ENCODE measurements around the gene IMMP2L.

IMMP2L gene

DNA sequence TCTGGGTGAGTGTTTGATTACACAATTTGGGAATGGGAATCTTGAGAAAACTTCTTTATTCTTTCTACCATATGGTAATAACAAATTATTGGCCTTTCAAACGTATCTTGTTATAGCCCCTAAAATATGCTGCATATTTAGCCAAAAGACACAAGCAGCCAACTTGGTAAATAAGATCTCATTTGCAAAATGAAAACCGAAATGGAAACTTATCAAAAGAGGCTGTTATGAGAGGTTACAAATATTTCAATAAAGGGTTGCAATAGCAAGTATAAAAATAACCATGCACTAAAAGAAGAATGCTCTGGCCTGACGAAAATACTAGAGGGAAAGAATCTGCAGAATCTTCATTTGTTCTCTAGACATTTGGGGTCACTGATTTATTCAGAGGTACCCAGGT is 730.9 kb downstream of the IMMP2L start:
- no peak for DNase-seq

DNA sequence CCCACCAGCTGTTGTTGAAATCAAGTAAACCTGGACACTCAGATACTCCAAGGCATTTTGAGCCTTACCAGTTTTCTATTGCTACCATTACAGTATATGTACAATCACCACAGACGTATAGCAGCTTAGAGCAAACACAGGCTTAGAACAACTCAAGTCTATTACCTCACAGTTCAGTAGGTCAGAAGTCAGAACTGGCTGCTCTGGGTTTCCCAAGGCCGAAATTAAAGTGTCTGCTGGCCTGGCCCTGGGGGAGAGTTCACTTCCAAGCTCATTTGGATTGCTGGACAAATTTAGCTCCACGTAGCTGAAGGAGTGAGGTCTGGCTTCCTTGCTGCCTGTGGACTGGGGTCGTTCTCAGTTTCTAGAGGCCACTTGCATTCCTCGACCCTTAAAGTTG is 731.5 kb downstream of the IMMP2L start:
- DNase-seq: no peak

DNA sequence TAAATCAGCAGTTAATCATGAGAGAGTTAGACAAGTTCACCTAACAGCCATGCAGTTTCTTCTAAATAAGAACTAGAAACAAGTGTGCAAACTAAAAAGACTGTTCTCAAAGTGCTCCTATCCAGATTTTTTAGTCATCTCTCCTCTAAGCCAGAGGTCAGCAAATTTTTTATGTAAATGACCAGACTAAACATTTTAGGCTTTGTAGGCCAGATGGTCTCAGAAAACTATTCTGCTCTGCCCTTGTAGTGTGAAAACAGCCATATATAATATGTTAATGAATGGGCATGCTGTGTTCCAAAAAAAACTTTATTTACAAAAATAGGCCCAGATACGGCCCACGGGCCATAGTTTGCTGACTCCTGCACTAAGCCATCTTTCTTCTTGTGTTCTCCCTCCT is 734.4 kb downstream of the IMMP2L start:
- no peak for DNase-seq

- no peak for DNase-seq
Measured at GRCh38 chr7:110827287-110827855, 734.9 kb downstream of the IMMP2L start.

GRCh38 chr7:110813986-110814385 is 748.3 kb downstream of the IMMP2L start:
- DNase-seq: no peak

- DNase-seq: no peak
Measured at GRCh38 chr7:110809832-110810231, 752.5 kb downstream of the IMMP2L start.

DNA sequence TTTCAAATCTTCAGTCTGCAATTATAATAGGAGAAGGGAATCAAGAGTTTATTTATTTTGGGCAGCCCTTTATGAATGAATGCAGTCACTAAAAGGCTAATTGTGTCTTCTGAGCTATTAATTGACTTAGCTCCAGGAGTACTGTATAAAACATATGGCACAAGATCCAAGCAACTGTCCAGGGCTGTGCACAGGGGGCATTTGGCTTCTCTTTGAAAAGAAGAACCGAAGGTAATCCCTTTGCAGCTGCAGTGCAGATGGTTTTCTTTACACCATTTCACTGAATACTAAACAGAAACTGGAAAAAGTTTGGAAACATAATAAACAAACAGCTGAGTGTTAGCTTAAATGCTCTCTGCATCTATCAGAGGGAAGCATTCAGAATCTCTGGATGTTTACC is 753.9 kb downstream of the IMMP2L start:
- DNase-seq: no peak

DNA sequence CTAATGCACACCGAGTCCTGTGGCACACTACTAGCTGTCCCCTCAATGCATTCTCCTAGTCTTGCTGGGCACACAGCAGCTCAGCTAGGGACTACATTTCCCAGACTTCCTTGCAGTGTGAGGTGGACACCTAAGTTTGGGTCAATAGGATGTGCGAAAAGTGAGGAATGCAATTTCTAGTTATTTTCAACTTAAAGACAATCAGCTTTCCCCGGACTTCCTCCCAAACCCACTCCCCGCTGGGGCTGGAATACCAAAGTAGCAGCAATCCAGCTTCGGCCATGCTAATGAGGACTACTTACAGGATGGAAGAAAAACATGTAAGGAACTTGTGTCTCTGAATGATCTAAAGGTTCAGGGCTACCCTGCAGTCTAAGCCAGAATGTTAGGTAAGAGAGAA is 757.8 kb downstream of the IMMP2L start:
- DNase-seq: no peak

GRCh38 chr7:110803602-110804143 is 758.6 kb downstream of the IMMP2L start:
- no peak for DNase-seq

GRCh38 chr7:110801502-110801901 is 760.8 kb downstream of the IMMP2L start:
- no peak for DNase-seq

DNA sequence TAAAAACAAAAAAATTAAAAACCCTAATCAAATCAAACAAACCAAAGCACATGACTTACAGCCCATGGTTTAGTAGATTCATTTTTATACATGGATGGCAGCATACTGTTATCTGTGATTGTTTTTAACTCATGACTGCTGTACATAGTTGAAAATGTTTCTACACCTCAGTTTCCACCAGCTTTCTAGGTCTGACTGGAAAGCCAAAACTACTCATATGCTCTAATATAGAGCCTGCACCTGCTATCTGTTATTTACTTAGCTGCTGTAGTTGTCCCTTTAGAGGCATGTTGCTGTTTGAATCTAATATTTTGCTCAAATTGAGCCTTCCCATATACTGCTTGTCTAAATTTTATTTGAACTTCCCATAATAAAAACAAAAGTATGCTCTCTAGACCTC is 761.3 kb downstream of the IMMP2L start:
- DNase-seq: no peak

DNA sequence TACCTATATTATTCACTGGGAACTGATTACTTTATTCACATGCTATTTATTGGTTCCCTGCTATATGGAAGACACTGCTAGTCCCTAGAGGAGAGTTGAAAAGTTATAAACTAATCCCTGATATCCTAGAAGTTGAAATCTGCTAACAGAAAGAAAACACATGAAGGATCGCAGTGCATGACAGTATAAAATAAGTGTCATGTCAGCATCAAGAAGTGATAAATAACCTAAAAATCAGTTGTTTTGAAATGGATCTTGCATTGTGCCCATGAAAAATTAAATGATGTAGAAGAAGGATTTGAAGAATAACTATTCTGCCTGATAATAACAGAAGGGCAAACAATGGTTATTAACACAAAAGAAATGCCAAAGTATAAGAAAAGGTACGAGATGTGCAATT is 764.6 kb downstream of the IMMP2L start:
- DNase-seq: no peak

- no peak for DNase-seq
Measured at GRCh38 chr7:110790992-110791391, 771.3 kb downstream of the IMMP2L start.

DNA sequence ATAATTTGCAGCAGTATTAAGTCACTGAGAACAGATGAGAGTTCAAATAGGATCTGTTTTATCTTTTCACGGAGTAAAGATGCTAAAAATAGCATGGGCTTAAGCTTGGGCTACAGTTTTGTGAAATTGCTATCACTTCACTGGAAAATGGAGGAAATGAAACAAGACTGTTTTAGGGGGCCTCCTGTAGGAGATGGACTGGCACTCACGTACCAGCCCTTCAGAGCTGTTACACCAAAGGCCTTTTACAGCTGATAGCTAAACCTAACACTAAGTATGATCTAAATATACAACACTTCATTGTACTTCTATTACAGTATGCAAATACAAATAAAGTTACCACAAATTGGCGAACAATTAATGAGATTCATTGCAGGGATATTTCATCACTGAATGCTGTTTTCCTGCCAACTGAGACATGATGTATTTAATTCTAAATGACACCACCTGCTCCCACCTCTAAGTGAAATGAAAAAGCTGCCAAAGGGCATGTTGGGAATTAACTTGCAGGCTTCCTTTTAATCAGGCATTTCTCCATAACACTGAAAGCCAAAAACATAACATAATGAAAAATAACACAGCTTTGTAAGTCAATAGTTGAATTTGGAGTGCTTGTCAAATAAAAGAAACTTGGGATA is 775.8 kb downstream of the IMMP2L start:
- no peak for DNase-seq

DNA sequence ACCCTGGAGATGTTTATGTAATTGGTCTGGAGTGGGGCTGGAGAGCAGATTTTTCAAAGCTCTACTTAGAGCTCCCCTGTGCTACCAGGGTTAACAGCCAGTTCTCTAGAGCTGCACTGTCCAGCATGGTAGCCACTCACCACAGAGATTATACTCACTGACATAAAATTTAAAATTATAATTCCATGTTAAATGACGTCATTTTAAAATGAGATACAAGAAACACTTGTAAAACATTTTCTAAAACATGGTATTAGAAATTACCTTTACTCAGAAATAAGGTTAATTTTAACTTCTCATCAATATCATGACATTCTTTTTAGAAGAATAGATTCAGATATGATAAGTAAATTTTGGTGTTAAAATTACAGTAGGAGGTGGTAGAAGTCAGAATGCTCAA is 777.5 kb downstream of the IMMP2L start:
- no peak for DNase-seq

DNA sequence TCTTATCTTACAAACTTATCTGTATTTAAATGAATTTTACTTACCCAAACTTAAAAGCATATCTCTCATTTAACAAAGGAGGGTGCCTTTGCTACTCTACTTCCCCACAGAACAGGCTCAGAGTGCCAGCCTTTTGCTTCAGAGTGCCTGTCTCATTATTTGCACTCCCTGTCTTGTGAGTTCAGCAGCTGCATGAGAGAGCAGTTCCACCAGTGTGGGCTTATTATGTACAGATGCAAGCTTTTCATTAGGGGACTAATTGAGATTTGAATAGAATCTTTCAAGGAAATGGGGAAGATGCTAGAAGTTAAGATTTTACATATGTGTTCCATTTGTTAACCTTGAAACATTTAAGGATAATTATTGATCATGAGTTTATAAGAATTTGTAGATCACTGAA is 781.6 kb downstream of the IMMP2L start:
- DNase-seq: no peak

DNA sequence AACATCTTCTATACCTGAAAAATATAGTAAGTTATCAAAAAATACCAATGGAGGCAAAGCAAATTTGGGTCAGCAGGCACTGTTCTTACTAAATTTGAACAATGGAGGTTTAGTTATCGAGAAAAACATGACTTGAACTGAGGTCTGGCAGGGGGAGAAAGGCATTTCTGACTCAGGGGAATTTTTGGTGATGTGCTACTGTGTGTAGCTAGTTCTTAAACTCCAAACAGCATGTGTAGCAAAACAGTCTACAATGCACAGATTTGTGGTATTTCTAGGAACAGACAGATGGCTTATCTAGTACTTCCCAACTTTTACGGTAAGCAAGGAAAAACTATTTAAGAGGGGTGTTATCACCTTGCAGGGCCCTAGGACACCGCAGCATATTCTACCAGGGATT is 783.0 kb downstream of the IMMP2L start:
- DNase-seq: no peak

- DNase-seq: no peak
Measured at GRCh38 chr7:110775046-110775445, 787.2 kb downstream of the IMMP2L start.

GRCh38 chr7:110774071-110774470 is 788.2 kb downstream of the IMMP2L start:
- DNase-seq: no peak

- DNase-seq: no peak
Measured at GRCh38 chr7:110772615-110773014, 789.7 kb downstream of the IMMP2L start.

DNA sequence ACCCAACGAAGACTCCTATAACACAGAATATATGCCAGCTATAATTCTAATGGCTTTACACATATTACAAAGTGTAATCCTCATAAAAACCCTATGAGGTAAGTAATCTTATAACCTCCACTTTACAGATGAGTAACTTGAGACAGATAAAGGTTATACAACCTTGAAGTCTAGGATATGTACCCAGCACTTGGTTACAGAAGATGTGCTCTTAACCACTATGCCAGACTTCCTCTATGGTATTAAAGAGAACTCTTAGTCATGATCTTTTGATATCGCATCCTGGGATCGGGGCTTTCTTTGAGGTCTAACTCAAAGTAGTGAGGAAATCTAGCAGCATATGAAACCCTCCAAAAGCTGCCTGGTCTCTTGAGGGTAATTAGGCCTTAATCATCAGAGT is 790.6 kb downstream of the IMMP2L start:
- DNase-seq: no peak

GRCh38 chr7:110767550-110768110 is 794.7 kb downstream of the IMMP2L start:
- no peak for DNase-seq

GRCh38 chr7:110766864-110767263 is 795.4 kb downstream of the IMMP2L start:
- DNase-seq: no peak

GRCh38 chr7:110764852-110765251 is 797.4 kb downstream of the IMMP2L start:
- no peak for DNase-seq

Measured in stimulated activated naive CD4-positive, alpha-beta T cell treated with Interleukin-2 at 50 U/mL for 16 hours (primary cell).